Colon (tissue), 2 donors: ENCODE data around the gene ZNF423.

Source experiments
- FAIRE-seq: peaks from 2 replicates; lab custom pipeline; 2012; peaks lifted over from hg19 to GRCh38; lab: Jason Lieb, UNC
- donor health status: control.
- donor health status: control.

The ZNF423 gene

GRCh38 chr16:49455991-49456745 lies 399.7 kb downstream of the ZNF423 start:
- no peak for FAIRE-seq

GRCh38 chr16:49455181-49455990 lies 400.5 kb downstream of the ZNF423 start:
- FAIRE-seq, result no peak

- no peak for FAIRE-seq
Observed at GRCh38 chr16:49454426-49455180, 401.3 kb downstream of the ZNF423 start.

- FAIRE-seq, result no peak
Observed at GRCh38 chr16:49453983-49454382, 401.9 kb downstream of the ZNF423 start.

GRCh38 chr16:49453021-49453420 lies 402.9 kb downstream of the ZNF423 start:
- no peak for FAIRE-seq

- no peak for FAIRE-seq
Observed at GRCh38 chr16:49452578-49452977, 403.3 kb downstream of the ZNF423 start.

GRCh38 chr16:49452108-49452507 lies 403.8 kb downstream of the ZNF423 start:
- no peak for FAIRE-seq

GRCh38 chr16:49446805-49447204 lies 409.1 kb downstream of the ZNF423 start:
- FAIRE-seq, result no peak

GRCh38 chr16:49443576-49443975 lies 412.3 kb downstream of the ZNF423 start:
- FAIRE-seq, result no peak

GRCh38 chr16:49442805-49443204 lies 413.1 kb downstream of the ZNF423 start:
- no peak for FAIRE-seq

GRCh38 chr16:49441366-49441780 lies 414.5 kb downstream of the ZNF423 start:
- no peak for FAIRE-seq

GRCh38 chr16:49440156-49441065 lies 415.5 kb downstream of the ZNF423 start:
- FAIRE-seq, result no peak

- no peak for FAIRE-seq
Observed at GRCh38 chr16:49439676-49440075, 416.2 kb downstream of the ZNF423 start.

GRCh38 chr16:49439050-49439449 lies 416.9 kb downstream of the ZNF423 start:
- no peak for FAIRE-seq
